GM19452 (cell line): ENCODE data around the gene YRDC.
"Not testable (repeated sequence)": the region's sequence is repeated elsewhere in the genome, so short reads cannot be mapped to it uniquely, and the experiment has no call there.

Source experiments
- ATAC-seq: cut with Tn5 transposase; IDR thresholded peaks from one replicate; pipeline ENCODE4 v1.9.1; 2021; ENCODE audit not compliant: unreplicated experiment

YRDC gene

GRCh38 chr1:37776946-37777516 is 31.0 kb downstream of the YRDC start:
- no peak for ATAC-seq

DNA sequence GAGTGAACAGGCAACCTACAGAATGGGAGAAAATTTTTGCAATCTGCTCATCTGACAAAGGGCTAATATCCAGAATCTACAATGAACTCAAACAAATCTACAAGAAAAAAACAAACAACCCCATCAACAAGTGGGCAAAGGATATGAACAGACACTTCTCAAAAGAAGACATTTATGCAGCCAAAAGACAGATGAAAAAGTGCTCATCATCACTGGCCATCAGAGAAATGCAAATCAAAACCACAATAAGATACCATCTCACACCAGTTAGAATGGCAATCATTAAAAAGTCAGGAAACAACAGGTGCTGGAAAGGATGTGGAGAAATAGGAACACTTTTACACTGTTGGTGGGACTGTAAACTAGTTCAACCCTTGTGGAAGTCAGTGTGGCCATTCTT is 36.6 kb downstream of the YRDC start:
- not testable (repeated sequence) for ATAC-seq

DNA sequence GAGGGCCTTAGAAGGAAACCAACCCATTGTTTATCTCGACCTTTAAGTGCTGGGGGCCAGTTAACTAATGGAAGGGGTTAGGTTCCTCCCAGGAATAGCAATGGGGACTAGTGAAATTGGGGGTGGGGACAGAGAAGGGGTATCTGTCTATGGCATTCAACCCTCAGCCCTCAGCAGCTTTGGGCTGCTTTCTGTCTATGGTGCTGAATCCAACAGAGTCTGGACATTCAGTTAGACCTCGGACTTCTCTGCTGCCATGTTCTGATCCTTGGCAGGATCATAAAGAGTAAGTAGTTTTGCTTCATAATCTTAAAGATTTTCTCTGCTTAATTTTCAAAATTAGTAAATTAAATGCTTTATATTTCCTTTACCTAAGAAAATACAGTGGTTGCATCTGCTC is 40.5 kb downstream of the YRDC start:
- ATAC-seq = no peak

DNA sequence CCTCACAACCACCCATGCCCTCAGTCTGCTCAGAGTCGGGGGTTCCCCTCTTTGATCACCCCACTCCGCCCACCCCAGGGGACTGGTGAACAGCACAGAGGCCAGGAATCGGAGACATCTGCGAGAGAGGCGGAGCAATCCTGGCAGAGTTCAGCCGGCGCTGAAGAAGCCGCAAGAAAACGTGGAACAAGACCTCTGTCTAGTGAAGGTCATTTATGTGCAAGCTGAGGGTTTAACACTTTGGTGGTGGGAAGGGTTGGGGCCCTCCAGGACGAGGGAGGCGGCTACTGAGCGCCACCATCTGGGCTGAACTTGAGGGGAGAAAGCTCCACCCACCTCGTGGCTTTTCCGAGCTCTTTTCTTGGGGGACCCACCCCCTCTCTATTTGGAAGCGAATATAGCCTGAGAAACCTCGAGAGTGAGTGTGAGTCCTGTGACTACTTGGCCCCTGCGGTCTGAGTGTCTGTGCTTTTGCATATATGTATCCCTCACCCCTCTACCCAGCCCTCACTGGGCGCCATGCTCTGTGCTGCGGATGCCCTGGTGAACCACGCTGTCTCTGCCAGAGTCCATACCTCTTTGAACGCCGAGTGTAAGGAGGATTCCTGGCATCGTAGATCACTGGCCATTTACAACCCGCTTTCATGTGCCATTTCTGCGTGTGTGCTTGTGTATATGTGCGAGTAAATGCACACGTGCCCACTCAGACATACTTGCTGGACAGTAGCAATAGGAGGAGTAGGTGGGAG is 41.9 kb downstream of the YRDC start:
- no peak for ATAC-seq

DNA sequence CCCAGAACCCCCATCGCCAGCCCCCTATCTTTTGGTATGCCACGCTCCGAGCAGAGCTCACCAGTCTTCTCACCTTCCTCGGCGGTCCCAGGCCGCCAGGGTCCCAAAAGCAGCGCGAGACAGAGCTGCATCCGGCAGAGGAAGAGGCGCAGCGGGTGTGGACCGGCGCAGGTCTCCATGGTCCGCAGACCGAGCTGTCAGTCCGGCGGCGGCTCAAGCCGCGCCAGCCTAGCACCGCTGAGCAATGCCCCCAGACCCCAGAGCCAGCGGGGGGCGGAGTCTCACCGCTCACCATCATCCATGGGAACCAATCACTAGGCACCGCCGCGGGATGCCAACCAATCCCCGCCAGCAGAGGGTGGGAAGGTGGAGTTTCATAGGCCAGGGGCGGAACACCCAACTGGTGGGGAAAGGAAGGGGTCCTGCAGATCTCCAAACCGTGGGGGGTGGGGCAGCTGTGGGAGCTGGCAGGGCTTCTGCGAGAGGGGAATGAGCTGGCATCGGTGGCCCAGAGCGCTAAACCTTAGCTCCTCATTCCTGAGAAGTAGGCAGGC is 43.0 kb downstream of the YRDC start, which contains the start of gene EPHA10:
TSS of gene EPHA10 (minus strand) at position 233 of the 554 bp plus-strand sequence. CDS start at position 179, 54 bp downstream.
- no peak for ATAC-seq

GRCh38 chr1:37764414-37764825 is 43.6 kb downstream of the YRDC start:
- no peak for ATAC-seq

GRCh38 chr1:37763791-37764413 is 44.1 kb downstream of the YRDC start:
- ATAC-seq = no peak

GRCh38 chr1:37762516-37762915 is 45.5 kb downstream of the YRDC start:
- no peak for ATAC-seq

GRCh38 chr1:37761416-37762095 is 46.5 kb downstream of the YRDC start:
- no peak for ATAC-seq

GRCh38 chr1:37759451-37759850 is 48.6 kb downstream of the YRDC start:
- no peak for ATAC-seq

DNA sequence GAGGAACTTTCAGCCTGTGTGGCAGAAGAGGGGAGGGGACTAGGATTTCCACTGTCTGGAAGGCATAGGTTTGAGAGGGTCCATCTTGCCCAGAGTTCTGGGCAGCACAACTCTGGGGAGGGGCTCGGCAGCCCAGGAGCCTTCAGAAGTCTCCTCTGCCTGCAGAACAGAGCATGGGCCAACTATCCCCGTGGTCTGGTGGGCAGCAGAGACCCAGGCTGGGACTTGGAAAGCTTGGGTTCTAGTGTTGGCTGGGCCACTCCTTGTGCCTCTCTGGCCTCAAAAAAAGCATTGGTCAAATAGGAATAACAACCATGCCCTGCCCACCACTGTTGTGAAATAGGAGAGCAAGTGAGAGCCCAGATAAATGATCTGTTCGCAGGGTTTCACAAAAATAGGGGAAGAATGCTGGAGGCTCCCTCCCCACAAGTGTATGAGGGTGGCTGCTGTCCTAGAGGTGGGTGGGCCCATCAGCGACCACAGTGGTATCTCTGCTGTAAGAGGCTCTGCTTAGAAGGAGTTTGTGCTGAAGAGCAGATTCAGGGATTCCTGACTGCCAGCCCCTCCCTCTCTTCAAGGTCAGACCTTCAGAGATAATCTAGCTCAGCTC is 52.0 kb downstream of the YRDC start:
- ATAC-seq = no peak

- ATAC-seq = no peak
Observed at GRCh38 chr1:37755290-37755689, 52.7 kb downstream of the YRDC start.

DNA sequence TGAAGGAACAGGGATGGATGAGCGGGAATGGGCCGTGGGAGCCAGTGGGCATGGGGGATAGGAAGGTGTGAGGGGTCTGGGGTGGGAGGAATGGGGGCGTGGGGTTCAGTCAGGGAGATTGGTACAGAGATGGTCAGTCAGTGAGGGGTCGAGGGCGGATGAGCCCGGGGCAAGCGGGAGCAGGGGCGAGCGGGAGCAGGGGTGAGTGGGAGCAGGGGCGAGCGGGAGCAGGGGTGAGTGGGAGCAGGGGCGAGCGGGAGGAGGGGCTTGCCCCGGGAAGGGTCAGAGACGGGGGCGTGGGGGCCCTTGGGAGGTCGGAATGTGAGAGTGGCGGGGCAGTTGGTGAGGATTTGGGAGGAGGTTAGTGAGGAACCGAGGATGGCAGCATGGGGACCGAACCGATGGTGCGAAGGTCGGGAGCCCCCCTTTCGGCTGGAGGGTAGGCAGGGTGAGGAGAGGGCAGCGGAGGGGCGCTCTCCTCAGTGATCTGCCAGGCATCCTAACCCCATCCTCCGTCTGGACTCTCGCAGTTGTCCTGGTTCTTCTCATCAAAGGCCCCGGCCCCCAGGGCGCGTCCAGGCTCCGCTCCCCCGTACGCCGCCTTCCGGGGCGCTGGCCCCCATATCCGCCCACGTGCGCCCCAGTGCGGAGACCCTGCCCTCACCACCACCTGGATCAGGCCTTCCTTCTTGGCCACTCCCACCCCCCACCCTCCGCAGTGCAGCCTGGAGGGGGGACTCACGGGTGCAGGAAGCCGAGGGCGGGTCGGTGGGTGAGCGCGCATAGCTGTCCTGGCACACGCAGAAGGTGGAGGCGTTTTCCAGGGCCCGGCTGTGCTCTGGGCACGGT is 54.3 kb downstream of the YRDC start:
- ATAC-seq = no peak
